ENCODE measurements around the gene RIMBP3B. TPM values are rescaled to one million over a fixed set of nuclear protein-coding genes. Genes with fewer than 3 reads are reported as not detected.
A peak's percentile ranks its signal among the peaks of the same experiment; 100 is the strongest.
"Not testable (repeated sequence)": the region's sequence is repeated elsewhere in the genome, so short reads cannot be mapped to it uniquely, and the experiment has no call there.

The RIMBP3B gene
- total RNA-seq, 2 donors from 2014 or later, result not detected

- not testable (repeated sequence) for H3K9me3 ChIP-seq (ENCODE audit: control insufficient read depth, low read length, poor library complexity, severe bottlenecking); H3K4me1 Mint-ChIP-seq; H3K27me3 Mint-ChIP-seq; DNase-seq; H3K36me3 Mint-ChIP-seq (ENCODE audit: low read depth); ATAC-seq; H3K27ac Mint-ChIP-seq; H3K4me3 Mint-ChIP-seq
Observed at GRCh38 chr22:21394613-21395012, 11.1 kb downstream of the RIMBP3B start.

- H3K9me3 ChIP-seq (ENCODE audit: control insufficient read depth, low read length, poor library complexity, severe bottlenecking); H3K27ac Mint-ChIP-seq; H3K4me1 Mint-ChIP-seq; H3K4me3 Mint-ChIP-seq; H3K27me3 Mint-ChIP-seq; DNase-seq; ATAC-seq; H3K36me3 Mint-ChIP-seq (ENCODE audit: low read depth): not testable (repeated sequence)
Observed at GRCh38 chr22:21401197-21401969, 17.8 kb downstream of the RIMBP3B start.

GRCh38 chr22:21402763-21403314 lies 19.3 kb downstream of the RIMBP3B start:
- H3K4me1 Mint-ChIP-seq; H3K36me3 Mint-ChIP-seq (ENCODE audit: low read depth); H3K27me3 Mint-ChIP-seq; ATAC-seq; H3K9me3 ChIP-seq (ENCODE audit: control insufficient read depth, low read length, poor library complexity, severe bottlenecking); H3K27ac Mint-ChIP-seq; H3K4me3 Mint-ChIP-seq; DNase-seq: not testable (repeated sequence)

GRCh38 chr22:21407139-21407538 lies 23.6 kb downstream of the RIMBP3B start:
- not testable (repeated sequence) for H3K4me3 Mint-ChIP-seq; DNase-seq; ATAC-seq; H3K4me1 Mint-ChIP-seq; H3K9me3 ChIP-seq (ENCODE audit: control insufficient read depth, low read length, poor library complexity, severe bottlenecking); H3K27ac Mint-ChIP-seq; H3K36me3 Mint-ChIP-seq (ENCODE audit: low read depth); H3K27me3 Mint-ChIP-seq

GRCh38 chr22:21407792-21408191 lies 24.2 kb downstream of the RIMBP3B start:
- H3K9me3 ChIP-seq (ENCODE audit: control insufficient read depth, low read length, poor library complexity, severe bottlenecking); H3K27me3 Mint-ChIP-seq; H3K27ac Mint-ChIP-seq; ATAC-seq; H3K36me3 Mint-ChIP-seq (ENCODE audit: low read depth); H3K4me3 Mint-ChIP-seq; H3K4me1 Mint-ChIP-seq; DNase-seq: not testable (repeated sequence)

GRCh38 chr22:21416375-21416774 lies 32.8 kb downstream of the RIMBP3B start:
- H3K27ac Mint-ChIP-seq; DNase-seq; H3K27me3 Mint-ChIP-seq; H3K9me3 ChIP-seq (ENCODE audit: control insufficient read depth, low read length, poor library complexity, severe bottlenecking); H3K36me3 Mint-ChIP-seq (ENCODE audit: low read depth); H3K4me1 Mint-ChIP-seq; ATAC-seq; H3K4me3 Mint-ChIP-seq: not testable (repeated sequence)

- H3K4me1 Mint-ChIP-seq; H3K9me3 ChIP-seq (ENCODE audit: control insufficient read depth, low read length, poor library complexity, severe bottlenecking); H3K27me3 Mint-ChIP-seq; H3K36me3 Mint-ChIP-seq (ENCODE audit: low read depth); H3K27ac Mint-ChIP-seq; H3K4me3 Mint-ChIP-seq: not testable (repeated sequence)
- DNase-seq (peak in 2 of 3 donors; percentile 12 to 13), ATAC-seq (peak; percentile 84)
Observed at GRCh38 chr22:21417227-21417746, 33.7 kb downstream of the RIMBP3B start, which contains the start of gene HIC2. Gene HIC2, plus strand, starts transcription at chr22:21417371. Its CDS starts 25,461 bp downstream, at chr22:21442832.

- peak in 1 of 3 donors; percentile 19 for DNase-seq
- not testable (repeated sequence) for H3K27ac Mint-ChIP-seq; H3K4me1 Mint-ChIP-seq; H3K36me3 Mint-ChIP-seq (ENCODE audit: low read depth); H3K4me3 Mint-ChIP-seq; H3K9me3 ChIP-seq (ENCODE audit: control insufficient read depth, low read length, poor library complexity, severe bottlenecking); H3K27me3 Mint-ChIP-seq
- peak; percentile 1 for ATAC-seq
Observed at GRCh38 chr22:21417853-21418252, 34.3 kb downstream of the RIMBP3B start.

GRCh38 chr22:21418974-21419638 lies 35.6 kb downstream of the RIMBP3B start:
- H3K4me1 Mint-ChIP-seq; H3K36me3 Mint-ChIP-seq (ENCODE audit: low read depth); ATAC-seq; H3K9me3 ChIP-seq (ENCODE audit: control insufficient read depth, low read length, poor library complexity, severe bottlenecking); H3K27ac Mint-ChIP-seq; DNase-seq; H3K4me3 Mint-ChIP-seq; H3K27me3 Mint-ChIP-seq: not testable (repeated sequence)

- not testable (repeated sequence) for H3K36me3 Mint-ChIP-seq (ENCODE audit: low read depth); H3K27ac Mint-ChIP-seq; H3K4me1 Mint-ChIP-seq; H3K4me3 Mint-ChIP-seq; H3K27me3 Mint-ChIP-seq; H3K9me3 ChIP-seq (ENCODE audit: control insufficient read depth, low read length, poor library complexity, severe bottlenecking); DNase-seq
- peak; percentile 88 for ATAC-seq
Observed at GRCh38 chr22:21420180-21420763, 36.7 kb downstream of the RIMBP3B start.

- H3K27me3 Mint-ChIP-seq; H3K4me1 Mint-ChIP-seq; H3K4me3 Mint-ChIP-seq; H3K9me3 ChIP-seq (ENCODE audit: control insufficient read depth, low read length, poor library complexity, severe bottlenecking); DNase-seq; ATAC-seq; H3K36me3 Mint-ChIP-seq (ENCODE audit: low read depth); H3K27ac Mint-ChIP-seq: not testable (repeated sequence)
Observed at GRCh38 chr22:21424084-21424709, 40.6 kb downstream of the RIMBP3B start.

- H3K27me3 Mint-ChIP-seq; H3K36me3 Mint-ChIP-seq (ENCODE audit: low read depth); H3K4me1 Mint-ChIP-seq; H3K4me3 Mint-ChIP-seq; DNase-seq; H3K9me3 ChIP-seq (ENCODE audit: control insufficient read depth, low read length, poor library complexity, severe bottlenecking); H3K27ac Mint-ChIP-seq: not testable (repeated sequence)
- peak; percentile 93 for ATAC-seq
Observed at GRCh38 chr22:21434378-21435233, 51.1 kb downstream of the RIMBP3B start.

All from T-helper 17 cell (primary cell).